Neural progenitor cell (in vitro differentiated cells): ENCODE data around the gene WWTR1.

ENCODE experiments used
- EZH2 ChIP-seq: fragments of 200-600 bp; sonication (generic); IDR thresholded peaks from 2 replicates; pipeline ENCODE4 v1.6.1; 2017; ENCODE audit warnings: antibody characterized with exemption, mild to moderate bottlenecking, moderate library complexity
- TF ChIP-seq, protein P1 (sequence below): fragments of 200-600 bp; sonication (generic); IDR thresholded peaks from 2 replicates; pipeline ENCODE4 v1.5.1; 2017; ENCODE audit warnings: antibody characterized with exemption, mild to moderate bottlenecking

DNA sequence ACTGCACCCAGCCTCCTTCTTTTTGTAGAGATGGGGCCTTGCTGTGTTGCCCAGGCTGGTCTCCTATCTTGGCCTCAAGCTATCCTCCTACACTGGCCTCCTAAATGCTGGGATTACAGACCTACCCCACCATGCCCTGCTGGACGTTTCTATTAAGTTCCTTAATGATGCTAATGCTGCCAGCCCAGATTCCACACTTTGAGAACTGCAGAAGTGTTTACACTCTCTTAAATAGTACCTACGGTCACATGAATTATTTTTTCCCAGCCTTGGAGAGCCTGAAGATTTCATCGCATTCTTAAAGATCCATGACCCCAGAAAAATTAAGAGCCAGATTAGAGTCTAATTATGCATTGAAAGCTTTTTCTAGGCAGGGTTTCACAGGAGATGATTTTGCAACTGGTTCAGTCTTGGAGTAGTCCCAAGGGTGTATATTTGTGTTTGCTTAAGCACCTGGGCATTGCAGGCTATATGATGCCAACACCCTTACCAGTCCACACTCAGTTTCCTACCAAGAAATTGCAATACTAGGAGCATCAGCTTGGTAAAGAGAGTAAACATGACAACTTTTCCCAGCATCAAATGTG is 146.7 kb downstream of the WWTR1 start:
- TF ChIP-seq, protein P1, sequence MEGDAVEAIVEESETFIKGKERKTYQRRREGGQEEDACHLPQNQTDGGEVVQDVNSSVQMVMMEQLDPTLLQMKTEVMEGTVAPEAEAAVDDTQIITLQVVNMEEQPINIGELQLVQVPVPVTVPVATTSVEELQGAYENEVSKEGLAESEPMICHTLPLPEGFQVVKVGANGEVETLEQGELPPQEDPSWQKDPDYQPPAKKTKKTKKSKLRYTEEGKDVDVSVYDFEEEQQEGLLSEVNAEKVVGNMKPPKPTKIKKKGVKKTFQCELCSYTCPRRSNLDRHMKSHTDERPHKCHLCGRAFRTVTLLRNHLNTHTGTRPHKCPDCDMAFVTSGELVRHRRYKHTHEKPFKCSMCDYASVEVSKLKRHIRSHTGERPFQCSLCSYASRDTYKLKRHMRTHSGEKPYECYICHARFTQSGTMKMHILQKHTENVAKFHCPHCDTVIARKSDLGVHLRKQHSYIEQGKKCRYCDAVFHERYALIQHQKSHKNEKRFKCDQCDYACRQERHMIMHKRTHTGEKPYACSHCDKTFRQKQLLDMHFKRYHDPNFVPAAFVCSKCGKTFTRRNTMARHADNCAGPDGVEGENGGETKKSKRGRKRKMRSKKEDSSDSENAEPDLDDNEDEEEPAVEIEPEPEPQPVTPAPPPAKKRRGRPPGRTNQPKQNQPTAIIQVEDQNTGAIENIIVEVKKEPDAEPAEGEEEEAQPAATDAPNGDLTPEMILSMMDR: no peak
- TF ChIP-seq EZH2: no peak
